ENCODE measurements around the gene NPLOC4.

Gene NPLOC4

DNA sequence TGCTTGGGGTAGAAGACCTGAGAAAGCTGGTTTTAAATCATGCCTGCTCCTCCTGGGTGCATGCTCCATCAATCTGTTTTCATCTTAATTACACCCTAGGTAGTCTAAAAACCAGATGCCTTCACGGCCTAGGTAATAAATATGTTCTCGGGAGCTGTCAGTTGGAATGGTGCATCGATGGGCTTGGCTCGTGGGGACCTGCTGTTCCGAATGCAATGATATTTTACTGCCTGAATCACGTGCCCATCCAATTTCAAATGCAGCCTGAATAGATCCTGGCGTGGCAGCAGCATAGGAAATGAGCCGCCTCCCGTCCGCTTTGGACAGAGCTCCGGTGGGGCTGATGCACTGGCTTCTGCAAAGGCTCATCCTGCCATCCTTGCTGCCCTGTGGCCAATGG lies 65.9 kb downstream of the NPLOC4 start:
- no peak for DNase-seq (ENCODE audit: low read depth)
- TF ChIP-seq, protein P1, sequence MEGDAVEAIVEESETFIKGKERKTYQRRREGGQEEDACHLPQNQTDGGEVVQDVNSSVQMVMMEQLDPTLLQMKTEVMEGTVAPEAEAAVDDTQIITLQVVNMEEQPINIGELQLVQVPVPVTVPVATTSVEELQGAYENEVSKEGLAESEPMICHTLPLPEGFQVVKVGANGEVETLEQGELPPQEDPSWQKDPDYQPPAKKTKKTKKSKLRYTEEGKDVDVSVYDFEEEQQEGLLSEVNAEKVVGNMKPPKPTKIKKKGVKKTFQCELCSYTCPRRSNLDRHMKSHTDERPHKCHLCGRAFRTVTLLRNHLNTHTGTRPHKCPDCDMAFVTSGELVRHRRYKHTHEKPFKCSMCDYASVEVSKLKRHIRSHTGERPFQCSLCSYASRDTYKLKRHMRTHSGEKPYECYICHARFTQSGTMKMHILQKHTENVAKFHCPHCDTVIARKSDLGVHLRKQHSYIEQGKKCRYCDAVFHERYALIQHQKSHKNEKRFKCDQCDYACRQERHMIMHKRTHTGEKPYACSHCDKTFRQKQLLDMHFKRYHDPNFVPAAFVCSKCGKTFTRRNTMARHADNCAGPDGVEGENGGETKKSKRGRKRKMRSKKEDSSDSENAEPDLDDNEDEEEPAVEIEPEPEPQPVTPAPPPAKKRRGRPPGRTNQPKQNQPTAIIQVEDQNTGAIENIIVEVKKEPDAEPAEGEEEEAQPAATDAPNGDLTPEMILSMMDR (IDR thresholded peaks at IDR 0.05; ENCODE audit: insufficient read depth, low read depth, low read length, missing control alignments), result no peak
- no peak overlapping the region for H3K4me3 ChIP-seq (ENCODE audit: low read length)

DNA sequence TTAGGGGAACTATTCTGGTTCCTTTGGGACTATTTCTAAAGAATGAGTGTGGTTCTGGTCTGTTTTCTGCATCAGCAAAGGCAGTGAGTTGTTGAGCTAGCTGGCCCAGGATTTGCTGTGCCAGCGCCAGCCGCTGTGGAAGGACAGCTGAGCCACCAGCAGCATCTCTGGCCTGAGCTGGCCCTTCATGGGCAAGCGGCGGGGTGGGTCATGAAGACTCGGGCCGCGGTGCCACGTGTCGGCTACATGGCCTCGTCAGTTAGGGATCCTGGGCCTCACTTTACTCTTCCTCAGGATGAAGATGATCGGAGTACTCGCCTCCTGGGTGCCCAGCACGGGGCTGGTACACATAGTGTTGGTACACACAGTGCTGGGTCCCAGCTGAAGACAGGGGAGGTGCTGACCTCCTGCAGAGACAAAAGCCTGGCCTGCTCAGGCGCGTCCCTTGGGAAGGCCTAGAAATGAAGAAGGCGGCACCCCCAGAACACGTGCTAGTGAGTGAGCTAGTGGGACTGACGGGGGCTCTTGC lies 66.9 kb downstream of the NPLOC4 start:
- TF ChIP-seq, protein P1 (IDR thresholded peaks at IDR 0.05; ENCODE audit: insufficient read depth, low read depth, low read length, missing control alignments), result no peak
- H3K4me3 ChIP-seq (ENCODE audit: low read length), result no peak overlapping the region
- no peak for DNase-seq (ENCODE audit: low read depth)

DNA sequence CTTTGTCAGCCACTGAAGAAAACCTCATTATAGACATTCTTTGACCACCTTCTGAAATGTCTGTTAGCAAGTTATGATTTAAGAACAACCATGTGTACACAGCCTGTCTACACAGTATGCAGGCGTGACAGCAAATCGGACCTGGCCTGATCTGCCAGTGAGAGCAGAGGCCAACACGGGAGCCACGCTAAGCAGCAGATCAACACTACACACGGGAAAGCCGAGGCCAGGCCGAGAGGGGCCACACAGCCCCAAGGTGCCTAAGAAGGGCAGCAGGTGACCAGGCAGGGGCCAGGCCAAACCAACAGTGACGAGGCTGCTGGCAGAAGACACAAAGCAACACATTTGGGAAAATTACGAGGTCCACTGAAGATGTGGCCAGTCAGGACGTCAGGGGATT lies 68.5 kb downstream of the NPLOC4 start:
- H3K4me3 ChIP-seq (ENCODE audit: low read length), result no peak overlapping the region
- no peak for DNase-seq (ENCODE audit: low read depth)
- TF ChIP-seq, protein P1 (IDR thresholded peaks at IDR 0.05; ENCODE audit: insufficient read depth, low read depth, low read length, missing control alignments), result no peak

DNA sequence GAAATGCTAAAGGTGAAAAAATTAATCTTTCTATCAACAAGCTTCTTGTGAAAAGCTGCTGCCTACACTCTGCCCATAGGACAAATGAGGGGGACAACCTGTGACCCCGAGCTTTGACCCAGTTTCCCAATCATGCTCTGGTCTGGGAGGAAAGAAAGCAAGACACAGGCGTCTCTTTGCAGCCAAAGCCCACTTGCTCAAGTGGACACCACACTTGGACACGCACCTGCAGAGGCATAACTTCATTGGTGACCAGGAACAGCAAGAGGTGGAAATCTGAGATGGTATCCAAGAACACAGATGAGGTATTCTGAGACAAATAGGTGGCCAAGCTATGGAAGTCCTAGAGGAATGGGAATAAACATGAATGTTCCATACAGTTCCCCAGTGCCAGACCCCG lies 69.7 kb downstream of the NPLOC4 start:
- DNase-seq (ENCODE audit: low read depth), result no peak
- TF ChIP-seq, protein P1 (IDR thresholded peaks at IDR 0.05; ENCODE audit: insufficient read depth, low read depth, low read length, missing control alignments), result no peak
- H3K4me3 ChIP-seq (ENCODE audit: low read length), result no peak overlapping the region

DNA sequence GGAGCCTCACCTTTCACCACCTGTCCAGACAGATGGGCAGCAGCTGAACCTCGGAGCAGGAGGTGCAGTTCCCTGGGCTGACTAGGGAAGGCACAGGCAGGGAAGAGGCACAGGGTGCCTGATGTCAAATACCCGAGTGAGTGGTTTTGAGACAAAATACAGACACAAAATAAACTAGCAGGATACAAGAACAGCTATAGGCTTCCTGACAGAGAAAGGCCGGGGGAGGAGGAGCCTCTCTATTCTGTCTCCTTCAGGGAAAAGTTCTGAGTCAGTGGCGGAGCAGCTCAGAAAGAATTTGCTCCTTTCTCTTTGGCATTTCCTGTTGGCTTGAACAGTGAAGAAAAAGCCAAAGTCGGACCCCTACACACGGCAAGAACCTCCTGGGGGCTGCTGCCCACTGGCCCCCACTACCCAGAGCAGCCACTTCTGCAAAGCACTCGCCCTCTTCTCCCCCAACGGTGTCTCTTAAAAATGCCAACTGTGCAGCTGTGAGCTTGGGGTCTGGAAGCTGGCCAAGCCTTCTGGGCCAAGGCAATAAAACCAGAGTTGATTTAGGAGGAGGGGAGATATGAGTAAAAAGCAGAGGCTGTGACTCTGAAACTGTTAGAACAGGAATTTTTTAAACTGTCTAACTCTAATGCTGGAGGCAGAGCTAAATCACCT lies 70.3 kb downstream of the NPLOC4 start:
- peak overlapping the region; percentile 23 for H3K4me3 ChIP-seq (ENCODE audit: low read length)
- DNase-seq (ENCODE audit: low read depth), result peak; percentile 84

DNA sequence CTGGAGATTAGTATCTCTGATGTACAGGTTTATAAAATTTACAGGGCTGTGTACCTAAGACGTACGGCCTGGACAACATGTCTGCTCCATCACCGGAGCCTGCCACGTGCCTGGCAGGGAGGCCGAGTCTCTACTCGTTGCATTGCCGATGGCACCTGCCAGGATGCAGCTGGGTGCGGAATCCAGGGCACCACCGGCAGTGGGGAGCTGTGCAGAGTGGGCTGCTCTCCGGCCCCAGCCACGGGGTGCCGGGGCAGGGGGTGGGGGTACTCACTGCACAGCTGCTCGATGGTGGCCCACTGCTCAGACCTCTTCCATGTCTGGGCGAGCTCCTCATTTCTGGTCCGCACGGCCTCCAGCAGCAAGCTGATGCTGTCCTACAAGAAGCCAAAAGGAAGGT lies 71.7 kb downstream of the NPLOC4 start:
- TF ChIP-seq, protein P1 (IDR thresholded peaks at IDR 0.05; ENCODE audit: insufficient read depth, low read depth, low read length, missing control alignments), result no peak
- no peak for DNase-seq (ENCODE audit: low read depth)
- no peak overlapping the region for H3K4me3 ChIP-seq (ENCODE audit: low read length)

More for the DNA sequence above, 70.3 kb downstream of the NPLOC4 start:
- TF ChIP-seq, protein P1 (IDR thresholded peaks at IDR 0.05; ENCODE audit: insufficient read depth, low read depth, low read length, missing control alignments), result no peak

DNA sequence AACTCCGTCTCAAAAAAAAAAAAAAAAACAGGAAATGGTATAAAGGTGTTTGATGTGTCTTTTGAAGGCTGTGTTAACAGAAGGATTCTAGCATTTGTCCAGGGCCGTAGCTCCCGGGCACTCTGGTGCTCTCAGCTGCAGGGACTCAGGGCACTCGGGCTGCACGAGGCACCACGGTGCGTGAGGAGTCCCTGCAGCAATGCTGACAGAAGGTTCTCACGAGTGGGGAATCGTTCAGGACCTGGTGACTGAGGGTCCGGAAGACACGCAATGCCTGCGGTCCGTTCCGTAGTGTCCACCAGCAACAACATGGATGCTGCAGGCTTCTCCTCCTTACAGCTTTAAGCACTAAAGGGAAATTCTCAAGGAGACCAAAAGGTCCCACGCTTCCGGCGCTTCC lies 72.1 kb downstream of the NPLOC4 start:
- no peak overlapping the region for H3K4me3 ChIP-seq (ENCODE audit: low read length)
- no peak for DNase-seq (ENCODE audit: low read depth)
- TF ChIP-seq, protein P1 (IDR thresholded peaks at IDR 0.05; ENCODE audit: insufficient read depth, low read depth, low read length, missing control alignments), result no peak

All from epithelial cell of esophagus (primary cell).